HepG2 (cell line): ENCODE results near the gene GATA3. TPM values are rescaled to one million over a fixed set of nuclear protein-coding genes. Genes with fewer than 3 reads are reported as not detected.

Experiments
- ATAC-seq: fragments of 200-7000 bp; cut with Tn5 transposase; 3 replicates; pipeline ENCODE4 v1.9.1; 2020; ENCODE audit warnings: mild to moderate bottlenecking, moderate library complexity
- BruUV-seq: library from RNA; stranded (reverse); fragments of 400-500 nt; replicated peaks from 2 replicates; lab custom pipeline; 2021; lab: Mats Ljungman, UMichigan
- CTCF ChIA-PET: fragments of 300-600 bp; formaldehyde crosslinking; extraction: SDS; loops from one replicate; lab custom pipeline; 2021; ENCODE audit warnings: low total read pairs, inconsistent platforms, low intra/inter-chr PET ratio; lab: Yijun Ruan, JAX
- POLR2A ChIA-PET: fragments of 350-600 bp; sonication (Branson Sonifier 250); formaldehyde crosslinking; loops from one replicate; lab custom pipeline; 2020; ENCODE audit warnings: antibody characterized with exemption, inconsistent platforms; lab: Yijun Ruan, JAX
- DNase-seq: peaks from one replicate; pipeline ENCODE4 v3.0.0-alpha.2; 2015; ENCODE audit warnings: low spot score
- FAIRE-seq: peaks from 3 replicates; lab custom pipeline; 2011; peaks lifted over from hg19 to GRCh38; lab: Jason Lieb, UNC
- H2AFZ ChIP-seq: one replicate; pipeline ENCODE4 v1.6.1; 2011; ENCODE audit warnings: low read length, inconsistent platforms
- H3K27ac ChIP-seq: fragments of 300-600 bp; 3 replicates; pipeline ENCODE4 v1.8.0; 2011; ENCODE audit warnings: mixed run types, mild to moderate bottlenecking, mixed read lengths, low read length, inconsistent platforms; ENCODE audit not compliant: insufficient read depth; ENCODE audit errors: extremely low read length
- H3K27me3 ChIP-seq, 2 experiments: fragments of 200-600 bp in 1 of 2; 2 replicates in 1 of 2; 3 replicates in 1 of 2; pipeline versions ENCODE4 v1.6.0 to v1.8.0; 2011; ENCODE audit warnings: low read length in 2 of 2, mild to moderate bottlenecking in 2 of 2, moderate library complexity in 2 of 2, inconsistent platforms in 1 of 2; ENCODE audit not compliant: insufficient read depth in 2 of 2, control insufficient read depth in 1 of 2
- H3K36me3 ChIP-seq, 2 experiments: fragments of 200-600 bp in 1 of 2; replicated peaks in 1 of 2; 2 replicates in 1 of 2; 3 replicates in 1 of 2; pipeline versions ENCODE4 v1.5.1 to v1.8.0; 2011; ENCODE audit warnings: low read length in 2 of 2, inconsistent platforms in 1 of 2; ENCODE audit not compliant: insufficient read depth in 2 of 2, control insufficient read depth in 1 of 2
- H3K4me1 ChIP-seq: 2 replicates; pipeline ENCODE4 v1.5.1; 2012; ENCODE audit warnings: low read length, inconsistent platforms; ENCODE audit not compliant: insufficient read depth
- H3K4me2 ChIP-seq: 2 replicates; pipeline ENCODE4 v1.6.0; 2011; ENCODE audit warnings: low read depth, low read length, inconsistent platforms
- H3K4me3 ChIP-seq, 3 experiments: fragments of 200-600 bp in 1 of 3; sonication (generic), shearing (Covaris generic) in 1 of 3; replicated peaks in 1 of 3; 2 replicates each; pipeline ENCODE4 v1.5.1; 2011 to 2016; ENCODE audit warnings: low read length in 3 of 3, inconsistent platforms in 2 of 3, low read depth in 2 of 3, mild to moderate bottlenecking in 2 of 3, control low read depth in 1 of 3, mixed read lengths in 1 of 3; ENCODE audit not compliant: insufficient read depth in 1 of 3
- H3K79me2 ChIP-seq: one replicate; pipeline ENCODE4 v1.6.1; 2011; ENCODE audit warnings: low read length, inconsistent platforms; ENCODE audit not compliant: insufficient read depth
- H3K9ac ChIP-seq: 2 replicates; pipeline ENCODE4 v1.6.0; 2011; ENCODE audit warnings: mild to moderate bottlenecking, low read depth, low read length, inconsistent platforms; ENCODE audit not compliant: insufficient read depth
- H3K9me3 ChIP-seq: 2 replicates; pipeline ENCODE4 v1.5.1; 2012; ENCODE audit warnings: mild to moderate bottlenecking, low read length
- H4K20me1 ChIP-seq: 2 replicates; pipeline ENCODE4 v1.6.0; 2011; ENCODE audit warnings: inconsistent platforms, mild to moderate bottlenecking, low read length, moderate library complexity; ENCODE audit not compliant: insufficient read depth
- ARID2 ChIP-seq: sonication (generic); formaldehyde crosslinking; IDR thresholded peaks from 2 replicates; pipeline ENCODE4 v1.8.1; 2022; ENCODE audit warnings: mild to moderate bottlenecking, missing genetic modification reagents, borderline replicate concordance
- ATF1 ChIP-seq: IDR thresholded peaks from 2 replicates; pipeline ENCODE4 v1.6.1; 2016; ENCODE audit warnings: mild to moderate bottlenecking, control low read depth
- ATF7 ChIP-seq, 2 experiments: fragments of 450-650 bp in 1 of 2; sonication (generic) in 1 of 2; formaldehyde crosslinking in 1 of 2; IDR thresholded peaks; 2 replicates each; pipeline versions ENCODE4 v1.4.0 to v1.6.1; 2016 to 2020; ENCODE audit warnings: antibody characterized with exemption in 1 of 2, mild to moderate bottlenecking in 1 of 2, missing genetic modification reagents in 1 of 2
- MATR3 ChIP-seq: sonication (generic); formaldehyde crosslinking; IDR thresholded peaks from 2 replicates; pipeline ENCODE4 v1.4.0; 2020; ENCODE audit warnings: missing genetic modification reagents
- NR2C2 ChIP-seq: sonication (generic); formaldehyde crosslinking; IDR thresholded peaks from 2 replicates; pipeline ENCODE4 v1.4.0; 2020; ENCODE audit warnings: missing genetic modification reagents, mild to moderate bottlenecking, moderate library complexity, borderline replicate concordance
- ZNF292 ChIP-seq: sonication (generic); formaldehyde crosslinking; IDR thresholded peaks from 2 replicates; pipeline ENCODE4 v1.8.1; 2022; ENCODE audit warnings: mild to moderate bottlenecking, low read depth, missing genetic modification reagents, borderline replicate concordance
- WGBS: methylation state at CpG from one replicate; pipeline ENCODE4 v1.1.6; 2017; ENCODE audit warnings: low lambda C conversion rate; 5-methylcytosine and 5-hydroxymethylcytosine counted together
- in situ Hi-C: cut with HindIII; loops from 2 replicates; pipeline ENCODE4 v1.10.0; 2017; ENCODE audit warnings: low pct_unique_long_range_greater_than_20kb; ENCODE audit not compliant: extremely low pct_ligation_motif_present
- intact Hi-C: fragments of 100-400 bp; cut with micrococcal nuclease; formaldehyde crosslinking; loops from one replicate; pipeline ENCODE4 v1.10.0; 2022; ENCODE audit not compliant: unreplicated experiment
- polyA plus RNA-seq, 8 experiments: library from polyadenylated mRNA; depleted of rRNA in 3 of 8; stranded (reverse) in 7 of 8; unstranded in 1 of 8; fragments of >200 nt; fragmentation: Illumina TruSeq in 4 of 8; extraction: Trizol in 4 of 8; gene quantifications; 2 replicates each; pipeline versions ENCODE4 v1.2.1 to v1.2.3, GENCODE V29; 2011 to 2016; ENCODE audit warnings: low read depth in 4 of 8, missing spikeins in 1 of 8, mixed read lengths in 1 of 8; ENCODE audit not compliant: insufficient read depth in 1 of 8
- total RNA-seq, 5 experiments: library from RNA; depleted of rRNA; stranded (reverse); fragments of >200 nt; fragmentation: Illumina TruSeq; extraction: Trizol; gene quantifications; 2 replicates each; pipeline ENCODE4 v1.2.3, GENCODE V29; 2016; ENCODE audit warnings: low read depth in 1 of 5
- TF ChIP-seq, protein P1 (sequence below): sonication (generic); formaldehyde crosslinking; IDR thresholded peaks from 2 replicates; pipeline ENCODE4 v1.5.1; 2020; ENCODE audit warnings: missing genetic modification reagents, mild to moderate bottlenecking, borderline replicate concordance

The GATA3 gene
- total and polyA plus RNA-seq, 2 of the 13 experiments (the other 11 are each of a cell fraction or from before 2014, with no cell fraction given): not detected

DNA sequence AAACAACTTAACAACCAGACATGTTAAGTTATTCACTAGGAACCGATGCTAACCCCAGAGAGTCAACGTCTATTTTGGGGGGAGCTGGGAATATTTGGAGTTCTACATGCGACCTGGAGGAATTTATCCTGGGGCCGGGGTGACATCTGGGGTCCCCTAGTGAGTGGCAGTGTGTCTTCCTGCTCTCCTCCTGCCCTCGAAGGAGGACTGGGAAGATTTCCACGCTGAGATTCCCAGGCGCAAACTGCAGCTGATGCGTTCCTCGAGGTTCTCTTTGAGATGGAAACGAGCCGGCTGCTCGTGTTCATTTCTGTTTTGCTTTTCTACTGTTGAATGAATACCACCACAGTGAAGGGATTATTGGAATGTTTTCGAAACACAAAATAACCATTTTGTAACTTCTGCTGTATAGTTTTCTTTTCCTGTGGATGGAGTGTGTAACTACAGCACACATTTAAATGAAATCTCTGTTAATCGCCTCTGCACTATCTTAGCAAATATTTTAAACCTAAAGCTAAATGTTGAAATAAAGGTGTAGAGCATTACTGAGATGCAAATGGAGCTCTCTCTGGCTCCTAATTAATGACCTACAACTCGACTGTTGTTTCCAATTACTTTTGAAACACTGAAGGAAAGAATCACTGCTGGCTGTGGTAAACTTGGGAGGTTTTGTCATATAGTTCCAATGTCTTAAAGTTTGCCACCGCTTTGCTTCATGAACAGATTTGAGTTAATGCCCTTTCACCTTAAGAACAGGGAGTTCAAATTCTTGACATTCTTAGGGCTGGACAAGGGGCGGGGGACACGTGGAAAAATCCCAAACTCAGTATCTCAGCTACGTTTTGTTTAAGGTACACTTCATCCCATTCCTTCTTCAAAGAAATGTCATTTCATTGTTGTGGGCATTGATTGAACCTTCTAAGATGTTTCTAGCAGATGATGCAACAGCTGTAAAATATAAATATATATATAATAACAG, 21.1 kb downstream of the GATA3 start:
- Histone ChIP-seq H4K20me1 (no peaks in the 10 kb centered on the region), H3K4me1 (no peaks in the 10 kb centered on the region), H3K9ac (no peak overlapping the region), H3K27me3 (peaks cover 2 to 55% of the 10 kb centered on the region in 2 experiments; a peak in 4 of 5 replicates), H3K36me3 (no peaks in the 10 kb centered on the region), H3K27ac (no peak overlapping the region), H3K79me2 (no peaks in the 10 kb centered on the region), H2AFZ (no peak overlapping the region), H3K4me3 (no peak overlapping the region), H3K9me3 (no peaks in the 10 kb centered on the region), H3K4me2 (no peak overlapping the region)
- intact Hi-C loops: no loop called here
- no peak; the same call in 2 of the 3 replicates for ATAC-seq
- WGBS: 19% methylated on average over 17 of the region's 19 CpGs
- in situ Hi-C loops: no loop called here
- TF ChIP-seq ATF1 (CRISPR knock-in tag) (no peak), MATR3 (CRISPR knock-in tag) (no peak), ZNF292 (CRISPR knock-in tag) (no peak), NR2C2 (no peak)
- TF ChIP-seq, protein P1, sequence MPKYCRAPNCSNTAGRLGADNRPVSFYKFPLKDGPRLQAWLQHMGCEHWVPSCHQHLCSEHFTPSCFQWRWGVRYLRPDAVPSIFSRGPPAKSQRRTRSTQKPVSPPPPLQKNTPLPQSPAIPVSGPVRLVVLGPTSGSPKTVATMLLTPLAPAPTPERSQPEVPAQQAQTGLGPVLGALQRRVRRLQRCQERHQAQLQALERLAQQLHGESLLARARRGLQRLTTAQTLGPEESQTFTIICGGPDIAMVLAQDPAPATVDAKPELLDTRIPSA (CRISPR knock-in tag): no peak
- FAIRE-seq: no peak
- CTCF ChIA-PET: no interaction called here
- no peak for DNase-seq
- BruUV-seq: no TSS peak
- POLR2A ChIA-PET: no interaction called here

- Histone ChIP-seq H3K27me3 (peaks cover 1 to 63% of the 10 kb centered on the region in 2 experiments; a peak in 4 of 5 replicates), H3K4me2 (no peak overlapping the region), H3K4me1 (no peaks in the 10 kb centered on the region), H3K9ac (no peak overlapping the region), H2AFZ (no peak overlapping the region), H3K27ac (no peak overlapping the region), H3K4me3 (no peak overlapping the region), H4K20me1 (no peaks in the 10 kb centered on the region), H3K36me3 (no peaks in the 10 kb centered on the region), H3K79me2 (no peaks in the 10 kb centered on the region), H3K9me3 (no peaks in the 10 kb centered on the region)
- in situ Hi-C loops (no loop called here), intact Hi-C loops (no loop called here)
- FAIRE-seq (no peak), DNase-seq (no peak), ATAC-seq (no peak)
- WGBS: 41% methylated on average over 5 of the region's 5 CpGs
- ChIA-PET CTCF (no interaction called here), POLR2A (no interaction called here)
- BruUV-seq: no TSS peak
- TF ChIP-seq ARID2 (CRISPR knock-in tag) (no peak), ATF7 (IDR thresholded peaks at IDR 0.05) (peak; percentile 10; the same call in 1 of the 2 replicates), ATF7 (CRISPR knock-in tag; IDR thresholded peaks at IDR 0.05) (no peak)
These were observed 22.4 kb downstream of the GATA3 start for GRCh38 chr10:8076933-8077332.
